GM18519 (cell line): ENCODE data around the gene MS4A18.
"Not testable (repeated sequence)": the region's sequence is repeated elsewhere in the genome, so short reads cannot be mapped to it uniquely, and the experiment has no call there.

Experiments
- ATAC-seq: cut with Tn5 transposase; IDR thresholded peaks from one replicate; pipeline ENCODE4 v1.9.1; 2021; ENCODE audit warnings: mild to moderate bottlenecking, moderate library complexity; ENCODE audit not compliant: unreplicated experiment, low FRiP score

MS4A18 gene

DNA sequence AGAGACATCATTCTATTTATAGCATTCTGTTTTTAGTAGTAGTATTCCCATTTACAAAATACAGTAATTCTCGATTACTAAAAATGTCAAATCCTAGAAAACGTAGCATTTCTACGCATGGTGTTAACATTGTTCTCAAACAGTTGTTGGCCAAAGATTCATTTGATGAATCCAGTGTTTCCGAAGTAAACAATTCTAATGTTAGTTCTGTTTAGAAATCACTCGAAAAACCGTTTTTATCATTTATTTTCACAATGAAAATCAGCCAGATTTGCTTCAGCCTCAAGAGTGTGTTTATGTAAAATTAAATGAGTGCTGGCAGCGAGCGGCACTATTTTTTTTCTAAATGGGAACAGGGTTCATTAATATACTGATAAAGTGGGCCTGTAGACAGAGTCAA, 7.1 kb downstream of the MS4A18 start:
- ATAC-seq: no peak

DNA sequence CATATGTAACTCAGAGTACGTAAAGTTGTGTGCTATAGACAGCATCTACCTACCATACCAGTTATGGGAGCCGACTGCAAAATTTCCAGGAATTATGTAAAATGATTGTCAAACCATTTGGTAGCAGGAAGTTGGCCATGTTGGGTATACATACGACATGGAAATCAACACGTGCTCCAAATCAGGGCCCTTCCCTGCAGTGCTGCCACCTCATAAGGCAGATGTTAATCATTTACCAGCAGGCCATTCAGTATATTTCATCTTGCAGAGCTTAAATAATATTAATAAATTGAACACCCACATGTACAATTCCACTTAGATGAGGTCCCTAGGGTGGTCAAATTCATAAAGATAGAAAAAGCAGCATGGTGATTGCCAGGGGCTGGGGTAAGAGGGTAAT, 9.8 kb downstream of the MS4A18 start:
- ATAC-seq: no peak

DNA sequence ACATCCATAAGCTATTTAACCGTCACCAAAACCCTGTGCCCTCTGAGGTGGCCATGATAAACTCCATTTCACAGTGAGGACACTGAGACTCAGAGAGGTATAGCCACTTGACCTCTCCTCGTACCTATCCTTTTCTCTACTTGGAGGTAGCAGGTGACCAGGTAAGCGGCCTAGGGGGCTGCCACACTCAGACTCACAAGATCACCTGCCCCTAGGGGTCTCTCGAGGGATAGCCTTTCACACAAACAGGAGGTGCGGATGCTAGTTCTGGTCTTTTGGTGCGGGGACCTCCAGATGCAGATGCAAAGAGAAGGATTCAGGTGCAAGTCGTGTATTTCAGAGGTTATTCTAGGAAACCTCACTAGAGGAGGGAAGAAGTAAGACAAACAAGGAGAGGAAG, 14.6 kb downstream of the MS4A18 start:
- ATAC-seq: no peak

DNA sequence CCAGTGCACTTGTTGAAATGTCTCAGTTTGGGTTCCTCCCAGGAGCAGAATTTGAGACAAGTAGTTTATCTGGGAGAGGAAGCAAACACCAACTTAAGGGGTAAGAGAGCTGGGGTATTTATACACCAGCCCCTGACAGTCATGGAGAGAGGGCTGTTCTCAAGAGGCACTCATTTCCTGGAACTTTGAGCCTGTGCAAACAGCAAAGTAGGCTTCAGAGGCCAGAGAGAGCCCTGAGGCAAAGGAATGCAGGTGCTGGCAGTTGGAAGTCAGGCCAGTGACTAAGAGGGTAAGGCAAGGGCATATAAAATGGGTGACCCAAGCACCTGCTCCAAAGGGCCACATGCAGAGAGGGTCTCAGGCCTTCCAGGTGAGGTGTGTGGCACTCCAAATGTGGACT, 16.1 kb downstream of the MS4A18 start:
- no peak for ATAC-seq

DNA sequence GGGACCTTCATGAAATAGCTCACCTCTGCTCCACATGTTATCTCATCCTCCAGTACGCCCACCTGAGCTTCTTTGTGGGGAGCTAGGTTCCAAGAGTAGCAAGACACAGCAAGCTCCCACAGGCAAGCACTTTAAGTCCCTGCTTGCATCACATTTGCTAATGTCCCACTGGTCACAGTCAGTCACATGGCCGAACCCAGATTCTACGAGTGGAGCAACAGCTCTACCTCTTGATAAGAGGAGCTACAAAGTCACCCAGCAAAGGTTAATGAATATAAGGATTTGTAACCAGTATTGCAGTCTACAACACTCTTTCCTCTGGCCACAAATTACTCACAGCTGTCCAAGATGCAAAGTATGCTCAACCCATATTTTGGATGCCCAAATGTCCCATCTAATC, 16.9 kb downstream of the MS4A18 start:
- ATAC-seq: no peak

DNA sequence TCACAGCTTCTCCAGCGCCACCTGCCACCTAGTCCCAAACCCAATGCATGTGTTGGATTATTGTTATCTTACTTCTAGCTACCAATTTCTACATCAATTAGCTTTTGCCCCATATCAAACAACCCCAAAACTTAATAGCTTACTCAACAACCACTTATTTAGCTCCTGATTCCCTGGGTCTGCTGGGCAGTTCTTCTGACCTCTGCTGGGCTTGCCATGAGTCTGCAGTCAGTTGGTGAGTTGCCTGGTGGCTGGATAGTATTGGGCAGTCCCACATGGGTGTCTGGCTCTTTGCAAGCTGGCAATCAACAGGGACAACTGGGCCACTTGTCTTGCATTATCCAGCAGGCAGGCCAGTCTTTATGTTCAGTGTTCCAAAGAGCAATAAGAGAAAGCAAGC, 18.5 kb downstream of the MS4A18 start:
- ATAC-seq: no peak

DNA sequence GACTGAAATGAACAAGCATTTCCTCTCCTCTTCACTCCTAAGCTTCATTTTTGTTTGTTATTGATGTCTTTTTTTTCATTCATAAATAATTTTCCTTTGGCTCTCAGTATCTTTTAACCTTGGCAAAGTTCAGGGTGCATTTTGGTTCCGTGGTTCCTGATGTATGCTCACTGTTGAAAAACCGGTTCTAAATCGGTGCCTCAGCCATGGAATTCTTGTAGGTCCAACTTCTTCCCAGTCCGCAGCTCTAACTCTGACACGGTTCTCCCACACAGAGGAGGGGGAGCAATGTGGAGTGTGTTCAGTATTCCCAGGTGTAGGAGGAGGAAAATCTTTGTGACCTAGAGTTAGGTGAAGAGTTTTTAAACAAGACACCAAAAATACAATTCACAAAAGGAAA, 19.6 kb downstream of the MS4A18 start:
- ATAC-seq: no peak

DNA sequence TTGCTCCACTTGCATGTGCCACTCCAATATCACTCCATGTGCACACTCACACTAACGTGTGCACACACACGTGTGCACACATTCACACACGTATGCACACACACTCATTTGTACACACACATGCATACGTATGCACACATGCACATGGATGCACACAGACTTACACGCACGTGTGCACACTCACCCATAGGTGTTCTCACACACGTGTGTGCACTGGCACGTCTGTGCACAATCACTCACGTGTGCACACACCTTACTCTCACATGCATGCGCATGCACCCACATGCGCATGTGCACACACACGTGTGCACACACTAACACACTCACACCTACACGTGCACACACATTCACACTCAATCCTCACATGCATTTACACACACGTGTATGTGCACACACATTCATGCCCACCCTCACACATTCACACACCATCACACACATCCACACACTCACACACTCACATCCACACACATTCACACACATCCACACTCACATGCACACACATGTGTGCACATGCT, 22.9 kb downstream of the MS4A18 start:
- no peak for ATAC-seq

DNA sequence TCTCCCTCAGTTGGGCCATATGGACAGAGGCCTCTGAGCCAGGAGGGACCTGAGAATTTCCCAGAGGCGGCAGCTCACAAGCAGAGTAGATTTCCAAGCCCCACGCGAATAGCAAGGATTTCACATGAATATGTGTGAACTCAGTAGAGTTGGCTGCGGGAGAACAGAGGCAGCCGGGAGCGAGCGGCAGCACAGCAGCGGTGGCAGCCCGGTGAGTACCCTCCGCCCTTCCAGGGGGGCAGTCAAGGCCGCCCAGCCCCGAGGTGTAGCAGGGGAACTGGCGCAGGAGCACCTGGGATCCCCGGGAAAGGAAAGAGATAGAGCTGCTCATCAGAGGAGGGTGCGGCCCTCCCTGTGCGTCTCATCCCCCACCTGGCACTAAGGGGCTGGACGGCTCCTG, 23.7 kb downstream of the MS4A18 start:
- no peak for ATAC-seq

DNA sequence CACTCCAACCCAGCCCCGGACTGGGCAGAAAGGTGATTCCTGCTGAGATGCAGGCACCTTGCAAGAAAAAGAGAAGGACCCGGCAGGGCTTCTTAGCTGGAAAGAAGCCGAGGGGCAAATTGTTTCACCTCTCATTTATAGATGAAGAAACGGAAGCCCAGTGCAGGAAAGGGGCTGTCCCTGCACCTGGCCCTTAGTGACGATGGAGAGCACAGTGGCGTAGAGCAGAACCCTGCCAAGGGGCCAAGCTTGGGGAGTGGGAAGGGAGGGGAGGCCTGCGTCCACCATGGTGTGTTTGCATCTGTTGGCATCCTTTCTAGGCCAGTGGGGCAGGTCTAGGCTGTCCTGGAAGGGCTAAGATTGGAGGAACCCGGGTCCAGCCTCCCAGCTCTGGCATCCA, 24.3 kb downstream of the MS4A18 start:
- no peak for ATAC-seq

DNA sequence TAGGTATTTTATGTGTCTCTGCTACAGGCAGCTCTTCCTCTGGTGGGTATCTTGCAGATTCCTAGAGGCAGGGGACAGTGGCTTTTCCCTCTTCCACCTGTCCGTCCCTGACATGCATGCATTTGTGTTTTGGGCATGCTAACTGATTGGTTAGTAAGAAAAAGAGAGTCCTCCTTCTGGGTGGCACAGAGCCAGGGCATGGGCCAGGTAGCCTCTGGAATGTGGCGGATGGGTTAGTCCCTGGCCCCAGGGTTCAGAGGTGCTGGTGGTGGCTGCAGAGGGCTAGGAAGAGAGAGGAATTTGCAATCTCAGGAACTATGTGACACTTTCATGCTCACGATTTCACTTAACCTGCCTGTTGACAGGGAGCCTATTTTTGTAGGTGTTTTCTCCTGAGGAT, 26.4 kb downstream of the MS4A18 start:
- ATAC-seq: no peak

DNA sequence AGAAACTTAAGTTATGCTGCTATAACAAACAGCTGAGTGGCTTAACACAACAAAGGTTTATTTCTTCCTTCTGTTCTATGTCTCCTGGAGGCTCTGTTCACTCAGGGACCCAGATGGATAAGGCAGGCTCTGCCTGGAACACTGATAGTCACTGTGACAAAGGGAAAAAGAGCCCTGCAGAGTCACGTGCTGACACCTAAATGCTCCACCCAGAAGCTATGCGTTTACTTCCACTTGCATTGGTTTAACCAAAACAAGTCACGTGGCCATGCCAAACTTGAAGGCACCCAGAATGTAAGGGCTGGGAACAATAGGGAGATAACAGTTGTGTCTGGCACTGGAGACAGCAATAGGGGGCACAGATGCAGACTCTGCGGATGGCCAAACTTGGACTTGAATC, 28.8 kb downstream of the MS4A18 start:
- no peak for ATAC-seq

DNA sequence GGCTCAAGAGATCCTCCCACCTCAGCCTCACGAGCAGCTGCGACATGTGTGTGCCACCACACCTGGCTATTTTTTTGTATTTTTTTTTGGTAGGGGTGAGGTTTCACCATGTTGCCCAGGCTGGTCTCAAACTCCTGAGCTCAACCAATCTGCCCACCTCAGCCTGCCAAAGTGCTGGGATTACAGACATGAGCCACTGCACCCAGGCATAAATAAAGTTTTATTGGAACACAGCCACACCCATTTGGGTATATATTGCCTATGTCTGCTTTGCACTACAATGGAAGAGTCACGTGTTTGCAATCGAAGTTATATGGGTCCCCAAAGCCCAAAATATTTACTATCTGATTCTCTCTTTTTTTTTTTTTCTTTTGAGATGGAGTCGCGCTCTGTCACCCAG, 30.4 kb downstream of the MS4A18 start:
- no peak for ATAC-seq

DNA sequence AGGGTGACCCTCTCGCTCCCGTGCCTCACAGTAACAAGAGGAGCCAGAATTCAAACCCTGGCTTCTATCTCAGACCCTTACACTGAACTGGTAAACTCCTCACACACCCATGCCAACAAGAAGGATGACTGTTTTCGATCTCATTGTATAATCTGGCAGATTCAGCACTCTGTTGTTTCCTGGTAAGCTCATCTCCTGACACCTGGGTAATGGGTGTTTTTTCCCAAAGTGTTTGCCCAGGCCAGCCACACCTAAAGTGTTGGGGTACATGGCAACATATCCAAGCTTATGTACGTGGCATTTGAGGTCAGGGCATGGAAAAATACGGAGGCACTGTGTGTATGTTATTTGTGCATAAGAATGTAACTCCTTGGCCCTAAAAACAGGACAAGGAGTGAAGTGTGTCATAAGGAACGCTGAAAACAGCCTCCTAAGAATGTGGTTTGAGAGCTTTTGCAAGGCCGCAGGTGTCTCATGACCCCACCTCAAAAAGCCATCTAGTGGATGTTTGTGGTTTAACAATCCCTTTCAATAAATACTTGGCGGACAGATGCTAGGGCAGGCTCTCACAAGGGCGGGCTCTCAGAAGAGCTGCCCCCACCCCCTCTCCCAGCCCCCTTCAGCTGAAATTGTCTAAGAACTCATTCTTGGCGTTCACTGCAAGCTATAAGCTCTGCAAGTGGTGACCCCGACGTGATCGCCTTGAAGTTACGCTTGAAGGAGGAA, 31.9 kb downstream of the MS4A18 start, which contains the start of gene MS4A15:
Gene MS4A15 (plus strand): TSS at position 561 of the 726 bp plus-strand sequence. CDS start 6,867 bp downstream, outside the sequence.
- no peak for ATAC-seq

DNA sequence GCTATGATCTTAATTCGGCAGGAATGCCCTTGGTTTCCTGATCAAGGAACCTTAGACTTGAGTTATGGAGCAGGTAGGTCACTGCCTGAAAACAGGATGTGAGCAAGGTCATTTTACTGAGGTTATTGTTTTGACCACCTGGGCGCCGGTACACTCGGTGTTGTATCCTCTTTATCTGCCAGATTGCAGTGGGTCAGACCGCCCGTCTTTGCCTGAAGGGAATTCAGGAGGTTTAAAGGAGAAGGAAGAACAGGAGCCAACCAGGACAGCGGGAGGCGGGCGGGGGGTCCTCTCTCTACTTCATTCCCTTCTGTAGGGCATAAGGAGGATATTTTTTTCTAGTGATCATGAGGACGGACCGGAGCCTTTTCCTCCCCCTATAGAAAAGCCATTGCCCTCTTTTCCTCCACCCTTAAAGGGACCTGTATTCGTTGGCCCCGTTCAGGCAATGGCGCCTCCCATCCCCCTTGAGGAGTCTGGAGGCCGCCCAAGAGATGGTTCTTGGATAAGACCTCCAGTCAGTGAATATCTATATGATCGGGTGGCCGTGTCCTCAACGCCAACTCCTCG, 32.8 kb downstream of the MS4A18 start:
- no peak for ATAC-seq

DNA sequence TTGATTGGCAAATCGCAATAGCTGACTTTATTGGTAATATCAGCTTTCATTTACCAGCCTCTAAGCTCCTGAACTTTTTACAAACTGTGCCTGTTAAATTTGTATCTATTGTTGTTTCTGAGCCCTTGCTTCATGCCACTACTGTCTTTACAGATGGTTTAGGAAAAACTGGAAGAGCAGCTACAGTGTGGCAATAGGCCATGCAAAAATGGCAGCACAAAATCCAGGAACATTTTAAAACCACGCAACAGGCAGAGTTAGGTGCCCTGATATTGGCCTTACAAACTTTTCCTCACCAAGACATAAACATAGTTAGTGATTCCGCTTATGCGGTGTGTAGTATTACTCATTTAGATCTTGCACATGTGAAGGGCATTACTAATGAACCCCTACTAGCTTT, 34.2 kb downstream of the MS4A18 start:
- not testable (repeated sequence) for ATAC-seq

DNA sequence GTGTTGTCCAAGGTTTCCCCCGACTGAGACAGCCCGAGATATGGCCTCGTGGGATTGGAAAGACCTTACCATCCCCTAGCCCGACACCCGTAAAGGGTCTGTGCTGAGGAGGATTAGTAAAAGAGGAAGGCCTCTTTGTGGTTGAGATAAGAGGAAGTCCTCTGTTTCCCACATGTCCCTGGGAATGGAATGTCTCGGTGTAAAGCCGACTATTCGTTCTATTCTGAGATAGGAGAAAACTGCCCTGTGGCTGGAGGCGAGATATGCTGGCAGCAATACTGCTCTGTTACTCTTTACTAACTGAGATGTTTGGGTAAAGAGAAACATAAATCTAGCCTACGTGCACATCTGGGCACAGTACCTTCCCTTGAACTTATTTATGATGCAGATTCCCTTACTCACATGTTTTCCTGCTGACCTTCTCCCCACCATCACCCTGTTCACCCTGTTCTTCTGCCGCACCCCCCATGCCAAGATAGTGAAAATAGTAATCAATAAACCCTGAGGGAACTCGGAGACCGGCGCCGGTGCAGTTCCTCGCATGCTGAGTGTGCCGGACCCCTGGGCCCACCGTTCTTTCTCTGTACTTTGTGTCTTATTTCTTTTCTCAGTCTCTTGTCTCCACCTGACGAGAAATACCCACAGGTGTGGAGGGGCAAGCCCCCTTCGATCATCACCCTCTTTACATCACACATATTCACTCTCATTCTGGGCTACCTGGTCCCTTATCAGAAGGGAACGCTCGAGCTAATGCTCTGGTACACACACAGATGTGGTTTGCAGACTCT, 35.1 kb downstream of the MS4A18 start:
- not testable (repeated sequence) for ATAC-seq

DNA sequence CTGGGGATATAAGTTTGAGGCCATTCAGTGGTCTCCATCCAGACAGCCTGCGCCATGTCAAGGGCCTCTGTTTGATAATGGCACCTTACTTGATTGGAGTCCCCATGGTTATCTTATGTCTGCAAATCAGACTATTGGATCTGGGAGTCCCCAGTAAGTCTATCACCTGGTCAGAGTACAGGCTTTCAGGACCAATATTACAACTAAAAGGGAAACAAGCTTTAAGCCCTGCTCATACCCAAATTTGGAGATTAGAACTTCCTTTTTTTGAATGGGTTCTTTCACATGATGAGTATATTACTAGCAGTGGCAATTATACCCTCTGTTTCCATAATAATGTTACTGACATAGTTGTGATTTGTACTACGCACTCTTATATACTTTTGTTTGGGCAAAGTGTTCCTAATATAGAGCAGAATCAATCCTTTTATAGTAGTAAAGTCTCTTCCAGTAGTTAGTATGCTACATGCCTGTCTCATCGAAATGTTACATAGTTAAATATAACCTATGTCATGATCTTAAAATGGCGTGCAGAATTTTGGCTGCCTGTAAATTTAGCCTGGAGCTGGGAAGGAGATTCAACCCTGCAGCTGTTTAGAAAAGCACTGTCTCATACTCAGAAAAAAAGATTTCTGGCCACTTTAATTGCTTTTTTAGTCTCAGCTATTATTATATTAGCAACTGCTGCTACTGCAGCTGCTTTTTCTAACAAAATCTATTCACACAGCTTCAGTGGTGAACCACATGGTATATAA, 37.1 kb downstream of the MS4A18 start:
- no peak for ATAC-seq

DNA sequence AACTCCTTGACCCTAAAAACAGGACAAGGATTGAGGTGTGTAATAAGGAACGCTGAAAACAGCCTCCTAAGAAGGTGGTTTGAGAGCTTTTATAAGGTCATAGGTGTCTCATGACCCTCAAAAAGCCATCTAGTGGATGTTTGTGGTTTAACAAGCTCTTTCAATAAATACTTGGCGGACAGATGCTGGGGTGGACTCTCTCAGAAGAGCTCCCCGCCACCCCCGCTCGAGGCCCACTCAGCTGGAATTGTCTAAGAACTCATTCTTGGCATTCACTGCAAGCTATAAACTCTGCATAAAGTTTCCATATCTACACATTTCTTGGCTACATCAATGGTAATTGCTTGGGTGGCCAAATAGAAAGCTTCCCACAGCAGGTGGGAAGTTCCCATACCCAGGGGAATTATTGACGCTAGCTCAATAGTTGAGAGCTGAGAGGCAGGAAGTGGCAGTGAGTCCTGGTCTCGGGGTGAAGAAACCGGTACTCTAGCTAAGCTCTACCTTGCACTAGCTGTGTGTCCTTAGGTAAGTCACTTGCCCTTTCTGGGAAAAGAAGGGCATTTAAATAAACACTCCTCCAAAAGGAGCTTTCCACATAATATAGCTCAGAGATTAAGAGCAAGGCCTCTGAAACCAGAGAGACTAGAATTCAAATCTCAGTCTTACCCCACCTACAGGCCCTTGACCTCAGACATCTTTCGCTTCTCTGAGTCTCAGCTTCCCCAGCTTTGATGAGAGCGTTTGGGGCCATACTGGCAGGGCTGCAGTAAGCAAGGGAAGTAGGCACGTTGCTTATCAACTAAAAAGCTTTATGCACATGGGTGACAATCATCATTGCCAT, 38.6 kb downstream of the MS4A18 start:
- ATAC-seq: peak; percentile 52
